Lung (tissue), 12 donors: ENCODE measurements around the gene GRK6. TPM values are rescaled to one million over a fixed set of nuclear protein-coding genes. Genes with fewer than 3 reads are reported as not detected.

Experiments used
- ATAC-seq: fragments of 200-7000 bp; cut with Tn5 transposase; one replicate; pipeline ENCODE4 v1.9.1; 2020; ENCODE audit warnings: moderate number of reproducible peaks; ENCODE audit not compliant: insufficient read depth, low FRiP score
- DNase-seq, 3 donors: peaks; one replicate each; pipeline ENCODE4 v3.0.0-alpha.2; 2013 to 2017
- H3K27ac ChIP-seq, 2 donors: one replicate each; pipeline ENCODE4 v1.5.1; 2013; ENCODE audit warnings: mild to moderate bottlenecking in 2 of 2, moderate library complexity in 2 of 2, control low read depth in 1 of 2, inconsistent platforms in 1 of 2, low read depth in 1 of 2, low read length in 1 of 2
- H3K27me3 ChIP-seq, 3 donors: one replicate each; pipeline ENCODE4 v1.5.1; 2013; ENCODE audit warnings: low read length in 2 of 3; ENCODE audit not compliant: control insufficient read depth in 3 of 3, insufficient read depth in 3 of 3
- H3K36me3 ChIP-seq, 4 donors: one replicate each; pipeline ENCODE4 v1.5.1; 2013; ENCODE audit warnings: low read length in 4 of 4, mild to moderate bottlenecking in 1 of 4, moderate library complexity in 1 of 4; ENCODE audit not compliant: control insufficient read depth in 4 of 4, insufficient read depth in 4 of 4
- H3K4me1 ChIP-seq, 5 donors: one replicate each; pipeline ENCODE4 v1.5.1; 2013; ENCODE audit warnings: low read length in 5 of 5, mild to moderate bottlenecking in 2 of 5, moderate library complexity in 1 of 5; ENCODE audit not compliant: control insufficient read depth in 5 of 5, insufficient read depth in 5 of 5
- H3K4me3 ChIP-seq: one replicate; pipeline ENCODE4 v1.5.1; 2013; ENCODE audit warnings: mild to moderate bottlenecking, control low read depth, moderate library complexity
- H3K9ac ChIP-seq, 2 donors: one replicate each; pipeline ENCODE4 v1.5.1; 2013; ENCODE audit warnings: low read length in 2 of 2, control low read depth in 1 of 2; ENCODE audit not compliant: insufficient read depth in 1 of 2
- H3K9me3 ChIP-seq, 4 donors: one replicate each; pipeline ENCODE4 v1.5.1; 2013; ENCODE audit warnings: low read length in 3 of 4, mild to moderate bottlenecking in 1 of 4, moderate library complexity in 1 of 4; ENCODE audit not compliant: control insufficient read depth in 4 of 4, insufficient read depth in 3 of 4
- CTCF ChIP-seq: IDR thresholded peaks from 2 replicates; pipeline ENCODE4 v1.5.1; 2012; ENCODE audit warnings: mild to moderate bottlenecking; ENCODE audit errors: control extremely low read depth, extremely low read depth
- WGBS, 2 donors: extraction: QIAGEN DNeasy Blood & Tissue Kit; methylation state at CpG; one replicate each; pipeline ENCODE4 v1.1.7; 2013; 5-methylcytosine and 5-hydroxymethylcytosine counted together
- polyA plus RNA-seq, 2 donors: library from polyadenylated mRNA; stranded (reverse); fragments of 200-250 nt; gene quantifications; one replicate each; pipeline ENCODE4 v1.2.1, GENCODE V29; 2013
- total RNA-seq, 2 donors: library from RNA; depleted of rRNA in 1 of 2; stranded (reverse); fragments of >200 nt in 1 of 2; gene quantifications; one replicate each; pipeline ENCODE4 v1.2.1, GENCODE V29; 2014 to 2021
- donor health status: control.
- donor health status: control.
- donor health status: Bipolar disorder and iron deficiency.
- donor health status: healthy.
- donor health status: DM: yes; HTN: yes; CAD: no.

The GRK6 gene
- total and polyA plus RNA-seq, 4 donors = 20.7 to 68.0 (median 40.3) TPM

- Histone ChIP-seq H3K27ac (no peak overlapping the region), H3K4me1 (peaks cover 6 to 36% (median 21%) of the 10 kb centered on the region in 5 donors), H3K9ac (no peak overlapping the region), H3K9me3 (peaks cover 0 to 1% (median 0%) of the 10 kb centered on the region in 4 donors), H3K36me3 (peaks cover 5 to 44% (median 24%) of the 10 kb centered on the region in 4 donors), H3K27me3 (no peaks in the 10 kb centered on the region), H3K4me3 (no peak overlapping the region)
- DNase-seq (no peak), ATAC-seq (no peak)
- WGBS, 2 donors = 95 to 98% methylated on average over 53 to 54 of the region's 54 CpGs
- TF ChIP-seq CTCF = no peak
Observed at GRCh38 chr5:177491983-177492746, 65.7 kb downstream of the GRK6 start.

Other genes starting within 250 kb of the GRK6 start
- gene RAB24, start 123.0 kb upstream of the GRK6 start, total RNA-seq = 10 to 100 TPM; 25.9 to 29.5 TPM
- gene RAB24, start 123.0 kb upstream of the GRK6 start, polyA plus RNA-seq = 10 to 100 TPM; 55.4 to 76.6 TPM
- gene PRELID1, start 122.9 kb upstream of the GRK6 start, total RNA-seq = 100 to 1,000 TPM in 1 of 2 donors, 10 to 100 TPM in 1; 43.3 to 134 TPM
- 100 to 1,000 TPM; 133 to 236 TPM for gene PRELID1, start 122.9 kb upstream of the GRK6 start, polyA plus RNA-seq
- 1 to 10 TPM; 7.4 to 8.4 TPM for gene MXD3, start 114.8 kb upstream of the GRK6 start, total RNA-seq
- gene MXD3, start 114.8 kb upstream of the GRK6 start, polyA plus RNA-seq = 10 to 100 TPM; 17.5 to 29.0 TPM
- 100 to 1,000 TPM; 179 to 183 TPM for gene LMAN2, start 75.0 kb upstream of the GRK6 start, total RNA-seq
- gene LMAN2, start 75.0 kb upstream of the GRK6 start, polyA plus RNA-seq = 100 to 1,000 TPM; 101 to 316 TPM
- gene RGS14, start 68.8 kb upstream of the GRK6 start, total RNA-seq = 10 to 100 TPM in 1 of 2 donors, 1 to 10 TPM in 1; 9.3 to 28.8 TPM
- gene RGS14, start 68.8 kb upstream of the GRK6 start, polyA plus RNA-seq = 10 to 100 TPM; 17.3 to 32.8 TPM
- not detected for gene SLC34A1, start 42.2 kb upstream of the GRK6 start, total RNA-seq
- under 1 TPM in 1 of 2 donors, not detected in 1; 0.02 TPM for gene SLC34A1, start 42.2 kb upstream of the GRK6 start, polyA plus RNA-seq
- not detected for gene PFN3, start 26.0 kb upstream of the GRK6 start, total RNA-seq
- not detected for gene PFN3, start 26.0 kb upstream of the GRK6 start, polyA plus RNA-seq
- gene F12, start 17.1 kb upstream of the GRK6 start, total RNA-seq = 1 to 10 TPM in 1 of 2 donors, not detected in 1; 1.4 TPM
- gene F12, start 17.1 kb upstream of the GRK6 start, polyA plus RNA-seq = 1 to 10 TPM; 1.3 to 1.7 TPM
- 1 to 10 TPM; 2.9 to 7.2 TPM for gene PRR7, start 20.1 kb downstream of the GRK6 start, total RNA-seq
- 1 to 10 TPM; 1.9 to 5.0 TPM for gene PRR7, start 20.1 kb downstream of the GRK6 start, polyA plus RNA-seq
- gene DBN1, start 47.0 kb downstream of the GRK6 start, total RNA-seq = 10 to 100 TPM; 36.5 to 38.3 TPM
- gene DBN1, start 47.0 kb downstream of the GRK6 start, polyA plus RNA-seq = 10 to 100 TPM; 18.7 to 24.1 TPM
- gene PDLIM7, start 70.9 kb downstream of the GRK6 start, total RNA-seq = 100 to 1,000 TPM in 1 of 2 donors, 10 to 100 TPM in 1; 49.2 to 124 TPM
- 100 to 1,000 TPM in 1 of 2 donors, 10 to 100 TPM in 1; 65.5 to 102 TPM for gene PDLIM7, start 70.9 kb downstream of the GRK6 start, polyA plus RNA-seq
- gene DOK3, start 83.2 kb downstream of the GRK6 start, total RNA-seq = 10 to 100 TPM; 15.6 to 73.5 TPM
- 100 to 1,000 TPM in 1 of 2 donors, 10 to 100 TPM in 1; 22.0 to 146 TPM for gene DOK3, start 83.2 kb downstream of the GRK6 start, polyA plus RNA-seq
- gene DDX41, start 90.3 kb downstream of the GRK6 start, total RNA-seq = 10 to 100 TPM; 64.9 to 82.4 TPM
- gene DDX41, start 90.3 kb downstream of the GRK6 start, polyA plus RNA-seq = 100 to 1,000 TPM in 1 of 2 donors, 10 to 100 TPM in 1; 63.2 to 110 TPM
- 10 to 100 TPM; 49.0 to 92.3 TPM for gene FAM193B, start 127.9 kb downstream of the GRK6 start, total RNA-seq
- 100 to 1,000 TPM in 1 of 2 donors, 10 to 100 TPM in 1; 70.5 to 139 TPM for gene FAM193B, start 127.9 kb downstream of the GRK6 start, polyA plus RNA-seq
- 100 to 1,000 TPM in 1 of 2 donors, 10 to 100 TPM in 1; 76.4 to 232 TPM for gene TMED9, start 165.5 kb downstream of the GRK6 start, total RNA-seq
- 100 to 1,000 TPM; 133 to 325 TPM for gene TMED9, start 165.5 kb downstream of the GRK6 start, polyA plus RNA-seq
- gene B4GALT7, start 173.5 kb downstream of the GRK6 start, total RNA-seq = 10 to 100 TPM; 14.3 to 40.0 TPM
- 10 to 100 TPM; 31.1 to 31.8 TPM for gene B4GALT7, start 173.5 kb downstream of the GRK6 start, polyA plus RNA-seq